HEK293 (cell line): ENCODE results near the gene MED25.

Source experiments
- KLF7 ChIP-seq: fragments of 450-650 bp; formaldehyde crosslinking; IDR thresholded peaks from 2 replicates; pipeline ENCODE4 v1.5.1; 2016; ENCODE audit warnings: missing biosample characterization, missing genetic modification characterization, borderline replicate concordance
- YY1 ChIP-seq: fragments of 450-650 bp; formaldehyde crosslinking; IDR thresholded peaks from 2 replicates; pipeline ENCODE4 v1.5.1; 2018; ENCODE audit warnings: missing biosample characterization, missing genetic modification characterization
- ZNF24 ChIP-seq: fragments of 450-650 bp; formaldehyde crosslinking; IDR thresholded peaks from 2 replicates; pipeline ENCODE4 v1.5.1; 2016; ENCODE audit warnings: missing biosample characterization, missing genetic modification characterization
- ZNF391 ChIP-seq: fragments of 450-650 bp; formaldehyde crosslinking; IDR thresholded peaks from 2 replicates; pipeline ENCODE4 v1.5.1; 2016; ENCODE audit warnings: low read depth, missing biosample characterization, missing genetic modification characterization, borderline replicate concordance
- ZNF776 ChIP-seq: fragments of 450-650 bp; formaldehyde crosslinking; IDR thresholded peaks from 2 replicates; pipeline ENCODE4 v1.5.0; 2017; ENCODE audit warnings: missing biosample characterization, missing genetic modification characterization, borderline replicate concordance
- TF ChIP-seq, protein P1 (sequence below): fragments of 450-650 bp; formaldehyde crosslinking; IDR thresholded peaks from 2 replicates; pipeline ENCODE4 v1.5.1; 2016; ENCODE audit warnings: missing biosample characterization, missing genetic modification characterization
- TF ChIP-seq, protein P2 (sequence below): fragments of 450-650 bp; formaldehyde crosslinking; IDR thresholded peaks from 2 replicates; pipeline ENCODE4 v1.5.1; 2016; ENCODE audit warnings: missing biosample characterization, missing genetic modification characterization
- TF ChIP-seq, protein P3 (sequence below): fragments of 450-650 bp; formaldehyde crosslinking; IDR thresholded peaks from 2 replicates; pipeline ENCODE4 v1.5.1; 2016; ENCODE audit warnings: missing biosample characterization, missing genetic modification characterization
- TF ChIP-seq, protein P4 (sequence below): fragments of 450-650 bp; formaldehyde crosslinking; IDR thresholded peaks from 2 replicates; pipeline ENCODE4 v1.5.1; 2016; ENCODE audit warnings: missing biosample characterization, missing genetic modification characterization

DNA sequence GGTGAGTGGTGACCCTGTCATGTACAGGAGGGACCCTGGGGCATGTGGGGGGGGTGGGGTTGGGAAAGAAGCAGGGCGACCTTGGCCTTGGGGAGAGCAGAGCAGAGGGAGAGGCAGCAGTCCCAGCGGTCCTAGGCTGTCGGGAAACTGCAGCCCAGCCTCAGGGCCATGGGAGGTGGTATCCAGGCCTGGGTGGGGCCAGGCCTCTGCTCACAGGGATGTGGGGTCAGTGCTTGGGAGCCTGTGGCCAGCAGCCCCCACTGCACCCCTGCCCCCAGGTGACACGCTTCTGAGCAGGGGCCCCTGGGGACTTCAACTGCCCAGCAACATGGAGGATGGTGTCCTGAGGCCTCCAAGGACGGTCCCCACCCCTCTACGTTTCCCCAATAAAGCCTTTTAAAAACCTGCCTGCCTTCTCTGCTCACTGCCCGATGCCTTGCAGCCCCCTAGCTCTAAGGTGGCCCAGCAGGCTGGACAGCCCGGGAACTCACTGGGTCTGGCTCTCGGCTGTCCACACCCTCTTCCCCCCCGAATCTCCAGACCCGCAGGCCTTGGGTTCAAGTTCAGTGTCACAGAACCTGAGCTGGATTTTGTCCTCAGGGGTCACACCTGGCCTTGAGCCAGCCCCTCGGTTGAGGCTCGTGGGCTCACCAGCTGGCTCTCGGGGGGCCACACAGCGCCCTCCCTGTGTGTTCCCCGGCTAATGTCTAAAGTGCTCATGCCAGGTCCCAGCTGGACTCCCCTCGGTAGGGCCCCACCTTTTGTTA lies 42.4 kb downstream of the MED25 start:
- TF ChIP-seq, protein P1, sequence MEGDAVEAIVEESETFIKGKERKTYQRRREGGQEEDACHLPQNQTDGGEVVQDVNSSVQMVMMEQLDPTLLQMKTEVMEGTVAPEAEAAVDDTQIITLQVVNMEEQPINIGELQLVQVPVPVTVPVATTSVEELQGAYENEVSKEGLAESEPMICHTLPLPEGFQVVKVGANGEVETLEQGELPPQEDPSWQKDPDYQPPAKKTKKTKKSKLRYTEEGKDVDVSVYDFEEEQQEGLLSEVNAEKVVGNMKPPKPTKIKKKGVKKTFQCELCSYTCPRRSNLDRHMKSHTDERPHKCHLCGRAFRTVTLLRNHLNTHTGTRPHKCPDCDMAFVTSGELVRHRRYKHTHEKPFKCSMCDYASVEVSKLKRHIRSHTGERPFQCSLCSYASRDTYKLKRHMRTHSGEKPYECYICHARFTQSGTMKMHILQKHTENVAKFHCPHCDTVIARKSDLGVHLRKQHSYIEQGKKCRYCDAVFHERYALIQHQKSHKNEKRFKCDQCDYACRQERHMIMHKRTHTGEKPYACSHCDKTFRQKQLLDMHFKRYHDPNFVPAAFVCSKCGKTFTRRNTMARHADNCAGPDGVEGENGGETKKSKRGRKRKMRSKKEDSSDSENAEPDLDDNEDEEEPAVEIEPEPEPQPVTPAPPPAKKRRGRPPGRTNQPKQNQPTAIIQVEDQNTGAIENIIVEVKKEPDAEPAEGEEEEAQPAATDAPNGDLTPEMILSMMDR (tag by site-specific recombination): no peak
- TF ChIP-seq, protein P2, sequence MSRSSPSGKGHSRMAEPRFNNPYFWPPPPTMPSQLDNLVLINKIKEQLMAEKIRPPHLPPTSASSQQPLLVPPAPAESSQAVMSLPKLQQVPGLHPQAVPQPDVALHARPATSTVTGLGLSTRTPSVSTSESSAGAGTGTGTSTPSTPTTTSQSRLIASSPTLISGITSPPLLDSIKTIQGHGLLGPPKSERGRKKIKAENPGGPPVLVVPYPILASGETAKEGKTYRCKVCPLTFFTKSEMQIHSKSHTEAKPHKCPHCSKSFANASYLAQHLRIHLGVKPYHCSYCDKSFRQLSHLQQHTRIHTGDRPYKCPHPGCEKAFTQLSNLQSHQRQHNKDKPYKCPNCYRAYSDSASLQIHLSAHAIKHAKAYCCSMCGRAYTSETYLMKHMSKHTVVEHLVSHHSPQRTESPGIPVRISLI: no peak
- no peak for TF ChIP-seq YY1
- TF ChIP-seq, protein P3, sequence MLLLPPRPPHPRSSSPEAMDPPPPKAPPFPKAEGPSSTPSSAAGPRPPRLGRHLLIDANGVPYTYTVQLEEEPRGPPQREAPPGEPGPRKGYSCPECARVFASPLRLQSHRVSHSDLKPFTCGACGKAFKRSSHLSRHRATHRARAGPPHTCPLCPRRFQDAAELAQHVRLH (tag by site-specific recombination): no peak
- TF ChIP-seq ZNF776 (tag by site-specific recombination): no peak
- no peak for TF ChIP-seq ZNF391 (tag by site-specific recombination)
- TF ChIP-seq ZNF24 (tag by site-specific recombination): no peak
- TF ChIP-seq KLF7 (tag by site-specific recombination): no peak
- TF ChIP-seq, protein P4, sequence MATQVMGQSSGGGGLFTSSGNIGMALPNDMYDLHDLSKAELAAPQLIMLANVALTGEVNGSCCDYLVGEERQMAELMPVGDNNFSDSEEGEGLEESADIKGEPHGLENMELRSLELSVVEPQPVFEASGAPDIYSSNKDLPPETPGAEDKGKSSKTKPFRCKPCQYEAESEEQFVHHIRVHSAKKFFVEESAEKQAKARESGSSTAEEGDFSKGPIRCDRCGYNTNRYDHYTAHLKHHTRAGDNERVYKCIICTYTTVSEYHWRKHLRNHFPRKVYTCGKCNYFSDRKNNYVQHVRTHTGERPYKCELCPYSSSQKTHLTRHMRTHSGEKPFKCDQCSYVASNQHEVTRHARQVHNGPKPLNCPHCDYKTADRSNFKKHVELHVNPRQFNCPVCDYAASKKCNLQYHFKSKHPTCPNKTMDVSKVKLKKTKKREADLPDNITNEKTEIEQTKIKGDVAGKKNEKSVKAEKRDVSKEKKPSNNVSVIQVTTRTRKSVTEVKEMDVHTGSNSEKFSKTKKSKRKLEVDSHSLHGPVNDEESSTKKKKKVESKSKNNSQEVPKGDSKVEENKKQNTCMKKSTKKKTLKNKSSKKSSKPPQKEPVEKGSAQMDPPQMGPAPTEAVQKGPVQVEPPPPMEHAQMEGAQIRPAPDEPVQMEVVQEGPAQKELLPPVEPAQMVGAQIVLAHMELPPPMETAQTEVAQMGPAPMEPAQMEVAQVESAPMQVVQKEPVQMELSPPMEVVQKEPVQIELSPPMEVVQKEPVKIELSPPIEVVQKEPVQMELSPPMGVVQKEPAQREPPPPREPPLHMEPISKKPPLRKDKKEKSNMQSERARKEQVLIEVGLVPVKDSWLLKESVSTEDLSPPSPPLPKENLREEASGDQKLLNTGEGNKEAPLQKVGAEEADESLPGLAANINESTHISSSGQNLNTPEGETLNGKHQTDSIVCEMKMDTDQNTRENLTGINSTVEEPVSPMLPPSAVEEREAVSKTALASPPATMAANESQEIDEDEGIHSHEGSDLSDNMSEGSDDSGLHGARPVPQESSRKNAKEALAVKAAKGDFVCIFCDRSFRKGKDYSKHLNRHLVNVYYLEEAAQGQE: no peak
